ENCODE data around the gene AKAP13.

Gene AKAP13

GRCh38 chr15:85542895-85543331 is 162.5 kb downstream of the AKAP13 start:
- DNase-seq: no peak

- DNase-seq: no peak
Observed at GRCh38 chr15:85543741-85544155, 163.3 kb downstream of the AKAP13 start.

- DNase-seq: no peak
Observed at GRCh38 chr15:85545185-85545584, 164.8 kb downstream of the AKAP13 start.

- no peak for DNase-seq
Observed at GRCh38 chr15:85545752-85546151, 165.3 kb downstream of the AKAP13 start.

GRCh38 chr15:85547386-85547785 is 167.0 kb downstream of the AKAP13 start:
- no peak for DNase-seq

GRCh38 chr15:85550283-85550682 is 169.9 kb downstream of the AKAP13 start:
- no peak for DNase-seq

GRCh38 chr15:85551221-85551832 is 170.9 kb downstream of the AKAP13 start:
- DNase-seq: no peak

- DNase-seq: no peak
Observed at GRCh38 chr15:85554852-85555521, 174.6 kb downstream of the AKAP13 start.

- no peak for DNase-seq
Observed at GRCh38 chr15:85555875-85556617, 175.6 kb downstream of the AKAP13 start.

GRCh38 chr15:85556618-85556895 is 176.2 kb downstream of the AKAP13 start:
- no peak for DNase-seq

- no peak for DNase-seq
Observed at GRCh38 chr15:85557385-85557784, 177.0 kb downstream of the AKAP13 start.

- DNase-seq: no peak
Observed at GRCh38 chr15:85558848-85559247, 178.4 kb downstream of the AKAP13 start.

GRCh38 chr15:85559530-85559929 is 179.1 kb downstream of the AKAP13 start:
- DNase-seq: no peak

- DNase-seq: no peak
Observed at GRCh38 chr15:85562824-85563223, 182.4 kb downstream of the AKAP13 start.

GRCh38 chr15:85563328-85563727 is 182.9 kb downstream of the AKAP13 start:
- no peak for DNase-seq

GRCh38 chr15:85563731-85564130 is 183.3 kb downstream of the AKAP13 start:
- DNase-seq: no peak

GRCh38 chr15:85564686-85565085 is 184.3 kb downstream of the AKAP13 start:
- DNase-seq: no peak

- no peak for DNase-seq
Observed at GRCh38 chr15:85568261-85568808, 187.9 kb downstream of the AKAP13 start.

GRCh38 chr15:85570336-85570735 is 189.9 kb downstream of the AKAP13 start:
- DNase-seq: no peak

GRCh38 chr15:85571780-85572179 is 191.4 kb downstream of the AKAP13 start:
- no peak for DNase-seq

- no peak for DNase-seq
Observed at GRCh38 chr15:85576392-85576791, 196.0 kb downstream of the AKAP13 start.

GRCh38 chr15:85578941-85579701 is 198.7 kb downstream of the AKAP13 start:
- DNase-seq: no peak
